Liver (tissue), 3 donors: ENCODE measurements around the gene MCF2L.

ENCODE experiments used
- ATF3 ChIP-seq: IDR thresholded peaks from 2 replicates; pipeline ENCODE4 v1.6.1; 2016; ENCODE audit warnings: antibody characterized with exemption
- CTCF ChIP-seq: fragments of 150-350 bp; IDR thresholded peaks from 2 replicates; pipeline ENCODE4 v1.5.1; 2017; ENCODE audit warnings: improper control_type of control experiment, low read depth, low read length; ENCODE audit not compliant: missing input control
- EGR1 ChIP-seq, 2 donors: IDR thresholded peaks; 2 replicates each; pipeline ENCODE4 v1.6.1; 2016 to 2018; ENCODE audit warnings: antibody characterized with exemption in 2 of 2, low read depth in 2 of 2
- GABPA ChIP-seq, 2 donors: IDR thresholded peaks in 1 of 2; conservative IDR thresholded peaks in 1 of 2; 2 replicates each; pipeline ENCODE4 v1.6.1; 2016; ENCODE audit warnings: antibody characterized with exemption in 2 of 2, mild to moderate bottlenecking in 1 of 2, moderate library complexity in 1 of 2
- JUND ChIP-seq, 2 donors: IDR thresholded peaks; 2 replicates each; pipeline ENCODE4 v1.6.1; 2016; ENCODE audit warnings: antibody characterized with exemption in 2 of 2
- MAX ChIP-seq: IDR thresholded peaks from 2 replicates; pipeline ENCODE4 v1.6.1; 2016; ENCODE audit warnings: antibody characterized with exemption
- RAD21 ChIP-seq, 2 donors: IDR thresholded peaks; 2 replicates each; pipeline ENCODE4 v1.6.1; 2016; ENCODE audit warnings: antibody characterized with exemption in 2 of 2, mild to moderate bottlenecking in 2 of 2
- TAF1 ChIP-seq: conservative IDR thresholded peaks from 2 replicates; pipeline ENCODE4 v1.6.1; 2016; ENCODE audit warnings: antibody characterized with exemption, mild to moderate bottlenecking
- YY1 ChIP-seq: IDR thresholded peaks from 2 replicates; pipeline ENCODE4 v1.6.1; 2016; ENCODE audit warnings: antibody characterized with exemption, mild to moderate bottlenecking
- donor health status: healthy.
- donor health status: healthy.

DNA sequence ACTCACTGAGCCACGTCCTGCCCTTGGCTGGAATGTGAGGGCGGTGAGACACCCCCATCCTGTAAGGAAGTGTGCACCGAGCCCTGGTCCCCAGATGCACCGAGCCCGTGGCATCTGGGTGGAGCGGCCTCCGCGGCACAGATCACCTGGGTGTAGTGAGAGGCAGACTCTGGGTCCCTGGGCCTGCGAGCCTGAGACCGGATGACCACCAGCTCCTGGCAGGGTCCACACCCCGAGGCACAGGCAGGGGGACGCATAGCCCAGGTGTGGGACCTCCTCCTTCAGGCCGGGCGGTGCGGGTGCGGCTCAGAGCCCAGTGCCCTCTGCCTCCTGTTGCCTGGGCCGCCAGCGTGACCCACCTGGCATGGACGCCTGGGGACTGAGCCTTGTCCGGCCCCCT lies 12.4 kb downstream of the MCF2L start:
- TF ChIP-seq RAD21 (IDR thresholded peaks at IDR 0.05) (no peak), MAX (no peak), JUND (IDR thresholded peaks at IDR 0.05) (no peak), CTCF (no peak), TAF1 (no peak), EGR1 (IDR thresholded peaks at IDR 0.05; ENCODE audit: low read depth in 2 of 2) (no peak), GABPA (IDR thresholded peaks at IDR 0.05 in 1 of 2, conservative IDR thresholded peaks at IDR 0.05 in 1 of 2) (no peak), YY1 (no peak), ATF3 (no peak)
